GOT3 (cell line): Measurements from ENCODE around the gene SNRPF.
"Not testable (repeated sequence)": the region's sequence is repeated elsewhere in the genome, so short reads cannot be mapped to it uniquely, and the experiment has no call there.

ENCODE experiments used
- DNase-seq: peaks from one replicate; lab custom pipeline; 2025; ENCODE audit warnings: mixed read lengths; lab: John Stamatoyannopoulos, UW

Gene SNRPF

DNA sequence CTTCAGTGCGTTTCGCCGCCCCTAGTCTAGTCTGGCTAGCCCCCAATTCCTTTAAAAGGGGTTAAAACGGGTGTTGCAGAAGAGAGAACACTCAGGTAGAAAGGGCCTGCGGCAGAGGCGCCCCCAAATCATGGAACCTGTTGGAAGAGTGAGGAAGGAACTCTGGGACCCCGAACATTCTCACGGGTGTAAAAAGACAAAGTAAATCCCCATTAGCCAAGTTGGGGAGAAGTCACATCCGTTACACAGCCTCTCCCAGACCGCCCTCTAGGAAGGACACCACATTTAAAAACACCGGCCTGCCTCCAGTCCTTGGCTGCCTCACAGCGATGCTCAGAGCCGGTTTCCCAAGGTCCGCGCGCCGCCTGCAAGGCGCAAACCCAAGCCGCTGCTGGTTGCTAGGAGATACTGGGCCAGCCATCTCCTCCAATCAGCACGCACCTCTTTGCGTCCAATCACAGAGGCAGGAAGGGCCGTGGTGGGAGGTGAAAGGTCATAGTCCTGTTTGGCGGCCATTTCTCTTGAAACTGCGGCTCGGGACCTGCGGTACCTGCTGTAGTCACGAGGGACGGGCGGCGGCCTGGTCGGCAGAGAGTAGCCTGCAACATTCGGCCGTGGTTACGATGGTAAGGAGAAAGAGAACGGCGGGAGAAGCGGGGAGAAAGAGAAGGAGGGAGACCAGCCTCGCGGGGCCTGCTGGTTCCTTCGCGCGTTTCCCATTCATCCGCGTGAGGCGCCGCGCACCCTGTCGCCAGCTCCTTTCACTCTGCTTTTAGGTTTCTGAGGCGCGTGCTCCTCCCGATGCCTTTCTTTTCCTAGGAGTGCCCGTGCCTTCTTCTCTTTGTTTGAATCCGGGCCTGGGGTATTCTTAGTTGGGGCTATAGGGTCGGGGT lies at the start of gene SNRPF:
Gene SNRPF, plus strand, starts transcription at position 502 of the 893 bp plus-strand sequence. Its CDS starts 122 bp downstream, at position 624.
- DNase-seq, result peak; percentile 63

DNA sequence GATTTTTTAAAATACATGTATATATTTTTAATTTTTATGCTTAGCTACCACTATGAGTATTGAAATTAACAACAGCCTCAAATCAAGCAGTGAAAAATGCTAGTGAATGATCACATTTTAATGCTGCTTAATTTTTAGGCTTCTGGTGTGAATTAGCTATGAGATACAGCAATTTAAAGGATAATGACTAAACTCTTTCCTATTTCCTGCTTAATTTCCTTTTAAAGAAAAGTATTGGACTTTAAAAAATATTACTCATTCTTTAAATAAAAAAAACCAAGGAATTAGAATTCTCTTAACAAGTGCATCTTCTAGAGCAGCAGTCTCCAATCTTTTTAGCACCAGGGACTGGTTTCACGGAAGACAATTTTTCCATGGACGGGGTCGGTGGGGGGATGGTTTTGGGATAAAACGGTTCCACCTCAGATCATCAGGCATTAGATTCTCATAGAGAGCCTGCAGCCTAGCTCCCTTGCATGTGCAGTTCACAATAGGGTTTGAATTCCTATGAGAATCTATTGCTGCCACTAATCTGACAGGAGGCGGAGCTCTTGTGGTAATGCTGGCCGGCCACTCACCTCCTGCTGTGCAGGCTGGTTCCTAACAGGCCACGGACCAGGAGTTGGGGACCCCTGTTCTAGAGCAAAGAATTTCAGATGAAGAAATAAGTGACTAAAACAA lies 49.6 kb upstream of the SNRPF start:
- no peak for DNase-seq

GRCh38 chr12:95810411-95810810 lies 48.3 kb upstream of the SNRPF start:
- DNase-seq, result no peak

DNA sequence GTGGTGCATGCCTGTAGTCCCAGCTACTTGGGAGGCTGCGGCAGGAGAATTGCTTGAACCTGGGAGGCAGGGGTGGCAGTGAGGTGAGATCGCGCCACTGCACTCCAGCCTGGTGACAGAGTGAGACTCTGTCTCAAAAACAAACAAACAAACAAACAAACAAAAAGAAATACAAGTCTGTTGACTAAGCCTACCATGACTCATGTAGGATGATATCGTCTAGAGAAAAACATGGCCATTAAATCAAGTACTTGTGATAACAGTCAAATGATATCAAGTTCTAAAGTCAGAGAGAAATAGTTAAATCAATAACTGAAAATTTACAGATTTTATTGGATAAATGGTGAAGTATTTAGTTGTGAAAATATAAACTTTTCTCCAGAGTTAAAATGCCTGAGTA lies 46.6 kb upstream of the SNRPF start:
- not testable (repeated sequence) for DNase-seq

DNA sequence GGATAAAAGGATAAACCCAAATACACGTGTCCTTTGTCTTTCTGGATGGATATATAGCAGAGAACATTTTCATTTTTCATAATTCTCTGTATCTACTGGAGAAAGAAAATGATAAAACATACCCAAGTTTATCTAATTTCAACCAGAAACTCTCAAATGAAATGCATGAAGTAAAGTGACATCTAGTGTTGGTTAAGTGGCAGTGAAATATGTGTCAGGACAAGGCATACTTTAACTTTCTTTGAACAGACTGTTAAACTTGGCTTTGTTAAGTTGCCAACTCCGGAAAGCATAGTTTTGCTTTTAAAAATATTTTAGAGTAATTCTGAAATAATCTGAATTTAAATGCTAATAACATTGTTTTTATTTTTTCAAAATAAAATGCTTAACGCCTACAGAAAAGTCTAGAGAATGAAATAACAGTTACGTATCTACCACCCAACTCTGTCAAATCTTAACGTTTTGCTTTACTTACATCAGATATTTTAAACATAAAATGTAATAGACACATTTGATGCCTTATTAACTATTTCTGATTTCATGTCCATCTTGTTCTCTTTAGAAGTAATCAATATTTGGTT lies 43.0 kb upstream of the SNRPF start:
- no peak for DNase-seq

DNA sequence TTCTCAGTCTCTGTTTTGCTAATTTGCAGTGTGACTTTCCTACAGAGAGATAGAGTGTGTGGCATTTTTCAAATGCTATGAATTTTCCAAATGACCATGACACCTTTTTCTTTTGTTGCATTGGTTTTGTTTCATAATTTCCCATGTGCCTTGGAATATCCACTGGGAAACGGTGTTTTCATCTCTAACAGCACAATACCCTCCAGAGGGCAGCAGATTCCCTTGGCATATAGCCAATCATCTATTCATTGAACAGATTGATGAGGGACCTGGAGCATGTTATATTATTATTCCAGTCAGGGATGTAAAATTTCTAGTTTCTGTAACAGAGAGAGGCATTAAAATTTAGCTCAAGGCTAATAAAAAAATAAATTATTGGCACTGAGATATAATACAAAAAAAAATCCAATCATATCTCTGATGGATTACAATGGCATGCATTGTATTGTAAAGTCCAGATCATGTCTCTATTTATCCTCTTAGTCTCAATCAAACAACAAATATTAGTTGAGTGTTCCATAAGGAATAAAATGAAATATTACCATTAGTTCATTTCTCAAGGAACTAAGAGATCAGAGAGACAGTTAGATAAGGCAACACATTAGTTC lies 38.6 kb upstream of the SNRPF start:
- no peak for DNase-seq

- no peak for DNase-seq
Measured at GRCh38 chr12:95829395-95829794, 29.4 kb upstream of the SNRPF start.

DNA sequence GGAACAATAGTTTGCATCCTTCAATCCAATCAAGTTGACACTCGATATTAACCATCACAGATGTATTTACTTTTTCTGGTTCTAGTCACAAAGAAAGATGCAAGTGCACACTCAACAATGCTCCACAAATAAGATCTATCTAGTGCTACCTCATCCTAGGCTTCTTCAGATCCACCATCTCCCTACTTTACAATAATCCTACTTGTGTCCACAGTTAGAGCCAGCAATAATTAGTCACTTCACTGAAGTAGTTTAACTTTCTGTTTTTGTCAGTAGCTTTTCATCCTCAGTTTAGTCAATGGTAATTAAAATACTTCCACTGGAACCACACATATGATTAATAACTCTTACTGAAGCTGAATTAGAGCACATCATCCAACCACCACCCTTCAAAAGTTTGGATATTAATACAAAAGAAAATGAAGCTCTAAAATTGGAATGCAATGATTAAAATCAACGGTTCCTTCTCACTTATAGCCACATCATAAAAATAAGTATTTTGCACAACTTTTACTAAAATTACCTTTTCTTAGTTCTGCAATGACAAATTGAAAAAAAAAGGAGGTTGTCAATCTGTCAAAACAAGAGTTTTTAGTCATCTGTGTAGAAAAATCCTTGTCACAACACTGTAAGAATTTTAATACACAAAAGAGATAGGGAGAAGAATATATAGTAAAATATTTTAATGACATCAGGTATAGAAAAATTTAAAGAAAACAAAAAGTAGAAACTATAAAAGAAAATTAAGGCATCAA lies 28.2 kb upstream of the SNRPF start:
- no peak for DNase-seq

GRCh38 chr12:95834572-95834971 lies 24.2 kb upstream of the SNRPF start:
- no peak for DNase-seq

GRCh38 chr12:95836185-95836609 lies 22.6 kb upstream of the SNRPF start:
- DNase-seq, result no peak

DNA sequence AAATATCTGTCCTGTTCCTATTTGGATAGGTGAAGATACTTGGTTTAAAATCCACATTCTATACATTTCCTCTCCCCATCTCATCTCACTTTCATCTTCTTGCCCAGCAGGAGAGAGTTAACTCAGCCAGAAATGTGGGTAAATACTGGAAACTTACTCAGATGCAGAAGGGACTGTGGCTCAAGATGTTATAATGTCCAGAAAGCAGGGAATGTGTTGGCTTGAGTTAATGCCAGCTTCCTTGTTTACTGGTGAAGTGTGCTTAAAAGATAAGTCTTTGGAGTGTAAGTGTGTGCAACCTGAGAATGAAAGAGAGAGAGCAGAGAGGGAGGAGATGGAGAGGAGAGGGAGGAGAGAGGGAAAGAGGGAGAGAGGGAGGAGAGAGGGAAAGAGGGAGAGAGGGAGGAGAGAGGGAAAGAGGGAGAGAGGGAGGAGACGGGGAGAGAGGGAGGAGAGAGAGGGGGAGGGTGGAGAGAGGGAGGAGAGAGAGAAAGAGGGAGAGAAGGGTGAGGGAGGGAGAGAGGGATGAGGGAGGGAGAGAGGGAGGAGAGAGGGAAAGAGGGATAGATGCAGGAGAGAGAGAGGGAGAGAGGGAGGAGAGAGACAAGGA lies 22.0 kb upstream of the SNRPF start:
- DNase-seq, result no peak

- DNase-seq, result no peak
Measured at GRCh38 chr12:95837240-95838038, 21.3 kb upstream of the SNRPF start.

DNA sequence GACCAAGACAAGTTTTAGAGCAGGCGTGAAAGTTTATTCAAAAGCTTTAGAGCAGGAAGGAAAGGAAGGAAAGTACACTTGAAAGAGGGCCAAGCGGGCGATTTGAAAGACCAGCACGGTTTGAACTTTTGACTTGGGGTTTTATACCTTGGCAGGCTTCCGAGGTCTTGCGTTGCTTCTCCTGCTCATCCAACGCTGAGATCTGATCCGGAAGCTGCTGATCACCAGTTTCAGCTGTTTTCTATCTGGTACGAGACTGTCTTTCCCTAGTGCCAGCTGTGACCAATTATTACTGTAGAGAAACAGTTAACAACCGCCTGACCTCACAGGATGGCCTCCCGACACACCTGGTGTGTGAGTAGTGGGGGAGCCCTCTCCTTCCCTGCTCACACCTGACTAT lies 20.6 kb upstream of the SNRPF start:
- no peak for DNase-seq

DNA sequence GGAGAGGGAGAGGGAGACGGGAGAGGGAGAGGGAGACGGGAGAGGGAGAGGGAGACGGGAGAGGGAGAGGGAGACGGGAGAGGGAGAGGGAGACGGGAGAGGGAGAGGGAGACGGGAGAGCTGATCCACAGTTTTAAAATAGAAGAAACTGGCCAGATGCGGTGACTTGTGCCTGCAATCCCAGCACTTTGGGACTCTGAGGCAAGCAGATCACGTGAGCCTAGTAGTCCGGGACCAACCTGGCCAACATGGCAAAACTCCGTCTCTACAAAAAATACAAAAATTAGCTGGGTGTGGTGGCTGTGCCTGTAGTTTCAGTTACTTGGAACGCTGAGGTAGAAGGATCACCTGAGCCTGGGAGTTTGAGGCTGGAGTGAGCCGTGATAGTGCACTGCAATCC lies 16.3 kb upstream of the SNRPF start:
- DNase-seq, result not testable (repeated sequence)

DNA sequence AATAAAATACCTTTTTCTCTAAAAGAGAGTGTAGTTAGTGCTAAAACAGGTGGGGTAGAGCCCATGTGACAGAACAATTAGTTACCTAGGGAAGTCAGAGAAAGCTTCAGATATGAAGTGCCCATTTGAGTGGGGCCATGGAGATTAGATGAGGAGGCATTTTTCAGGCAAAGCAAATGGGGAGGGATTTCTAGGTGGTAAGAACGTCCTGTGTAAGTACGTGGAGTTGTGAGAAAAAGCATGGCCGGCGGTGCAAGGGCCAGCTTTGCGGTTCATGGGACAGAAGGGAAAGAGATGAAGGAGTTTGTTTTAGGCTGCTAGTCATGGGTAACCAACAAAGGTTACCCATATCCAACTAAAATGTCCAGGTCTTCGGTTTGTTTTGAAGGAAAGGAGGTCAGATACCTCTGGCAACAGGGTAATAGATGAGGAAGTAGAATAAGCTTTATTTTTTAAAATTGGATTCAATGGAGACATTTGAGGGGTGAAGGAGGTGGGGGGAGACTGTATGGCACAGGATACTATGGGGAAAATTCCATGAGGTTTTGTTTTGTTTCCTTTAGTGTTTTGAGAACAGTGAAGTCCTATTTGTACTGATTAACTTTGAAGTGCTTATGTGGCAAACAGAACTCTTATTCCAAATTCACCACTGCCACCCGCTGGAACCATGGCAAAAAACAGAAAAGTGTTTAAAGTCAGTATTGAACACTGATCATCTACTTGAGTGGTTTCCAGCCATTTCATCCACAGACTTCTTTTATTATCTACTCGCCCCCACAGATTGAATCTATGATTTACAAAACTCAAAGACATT lies 10.0 kb upstream of the SNRPF start:
- no peak for DNase-seq

DNA sequence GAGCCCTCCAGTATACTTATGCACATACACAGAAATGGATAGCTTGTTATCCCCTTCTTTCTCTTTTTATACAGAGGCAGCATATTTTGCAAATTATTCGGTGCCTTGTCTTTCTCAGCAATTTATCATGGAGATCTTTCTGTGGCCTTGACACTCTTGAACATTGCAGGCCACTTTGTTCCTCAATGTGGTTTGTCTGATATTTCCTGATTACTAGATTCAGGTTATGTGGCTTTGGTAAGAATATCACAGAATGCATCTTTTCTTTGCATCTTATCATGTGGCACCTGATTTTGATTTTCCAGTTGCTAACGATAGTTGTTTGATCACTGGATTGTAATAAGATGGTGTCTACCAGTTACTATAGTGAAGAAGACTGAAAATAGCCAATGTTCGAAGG lies 7.1 kb upstream of the SNRPF start:
- no peak for DNase-seq

DNA sequence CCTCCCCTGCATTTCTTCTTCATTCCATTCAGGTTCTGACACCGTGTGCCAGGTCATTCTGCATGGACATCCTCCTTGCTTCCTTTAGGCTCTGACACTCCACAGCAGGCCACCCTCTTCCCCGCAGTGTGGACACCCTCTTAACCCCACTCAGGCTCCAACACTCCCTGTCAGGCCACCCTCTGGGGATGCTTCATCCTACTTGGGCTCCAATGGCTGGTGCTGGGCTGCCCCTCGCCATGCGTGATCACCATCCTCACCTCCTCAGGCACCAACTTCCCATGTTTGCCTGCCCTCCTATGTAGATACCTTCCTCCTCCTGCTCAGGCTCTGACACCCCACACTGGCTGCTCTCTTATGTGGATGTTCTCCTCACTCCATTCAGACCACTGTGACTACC lies 6.6 kb upstream of the SNRPF start:
- DNase-seq, result no peak

DNA sequence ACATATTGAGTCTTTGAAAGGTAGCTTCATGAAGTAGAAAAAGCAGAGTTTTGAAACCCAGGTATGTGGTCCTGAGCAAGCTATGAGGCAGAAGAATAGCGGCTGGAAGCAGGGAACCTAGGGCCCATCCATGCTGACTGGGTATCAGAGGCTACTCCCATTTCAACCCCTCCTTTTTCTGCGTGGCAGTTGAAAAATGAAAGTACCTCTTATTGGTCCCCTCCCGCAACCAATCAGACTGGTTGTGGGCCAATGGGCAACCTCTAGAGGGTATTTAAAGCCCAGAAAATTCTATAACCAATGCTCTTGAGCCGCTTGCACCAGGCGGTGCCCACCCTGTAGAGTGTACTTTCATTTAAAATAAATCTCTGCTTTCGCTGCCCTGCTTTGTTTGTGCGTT lies 1.6 kb upstream of the SNRPF start:
- DNase-seq, result no peak

DNA sequence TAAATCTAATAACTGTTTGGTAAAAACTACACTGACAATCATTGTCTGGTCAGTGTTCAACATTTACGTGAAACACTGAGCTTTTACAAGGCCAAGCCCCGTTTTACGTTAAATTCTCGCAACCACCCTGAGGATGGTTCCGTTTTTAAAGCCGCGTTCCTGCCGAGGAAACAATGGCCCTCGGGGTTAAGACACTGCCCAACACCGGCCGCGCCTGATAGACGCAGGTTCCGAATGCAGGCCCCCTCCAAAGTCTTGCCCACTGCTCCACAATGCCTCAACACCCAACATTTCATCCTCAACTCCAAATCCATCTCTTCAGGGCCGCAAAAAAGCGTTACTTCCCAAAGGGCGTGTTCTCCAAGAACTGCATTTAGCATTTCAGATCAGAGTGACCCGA lies 953 bp upstream of the SNRPF start:
- no peak for DNase-seq
